ENCODE results near the gene ATG9A.

Gene ATG9A

DNA sequence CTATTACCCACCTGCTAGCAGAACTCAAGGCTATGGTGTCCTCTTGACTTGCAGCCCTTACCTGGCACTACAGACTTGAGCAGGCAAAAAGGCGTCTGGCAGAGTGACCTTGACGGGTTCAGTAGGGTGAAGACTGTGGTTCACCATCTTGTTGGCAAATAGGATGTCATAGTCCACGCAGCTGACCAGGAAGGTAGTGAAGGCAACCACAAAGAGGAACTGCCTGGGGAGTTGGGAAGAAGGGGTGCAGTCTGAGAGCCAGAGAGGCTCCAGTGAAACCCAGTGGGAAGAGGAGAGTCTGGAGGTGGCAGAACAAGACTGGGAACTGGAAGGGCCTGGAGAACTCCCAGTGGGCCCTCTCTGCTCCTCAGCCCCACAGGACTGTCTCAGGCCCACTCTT is 4.1 kb downstream of the ATG9A start:
- H3K27me3 ChIP-seq (ENCODE audit: control insufficient read depth, low read length): no peaks in the 10 kb centered on the region
- no peaks in the 10 kb centered on the region for H4K20me1 ChIP-seq (ENCODE audit: control insufficient read depth, insufficient read depth, low read depth, low read length)
- no peak for TF ChIP-seq EZH2phosphoT487 (IDR thresholded peaks at IDR 0.05; ENCODE audit: borderline replicate concordance, low read length)
- TF ChIP-seq, protein P1, sequence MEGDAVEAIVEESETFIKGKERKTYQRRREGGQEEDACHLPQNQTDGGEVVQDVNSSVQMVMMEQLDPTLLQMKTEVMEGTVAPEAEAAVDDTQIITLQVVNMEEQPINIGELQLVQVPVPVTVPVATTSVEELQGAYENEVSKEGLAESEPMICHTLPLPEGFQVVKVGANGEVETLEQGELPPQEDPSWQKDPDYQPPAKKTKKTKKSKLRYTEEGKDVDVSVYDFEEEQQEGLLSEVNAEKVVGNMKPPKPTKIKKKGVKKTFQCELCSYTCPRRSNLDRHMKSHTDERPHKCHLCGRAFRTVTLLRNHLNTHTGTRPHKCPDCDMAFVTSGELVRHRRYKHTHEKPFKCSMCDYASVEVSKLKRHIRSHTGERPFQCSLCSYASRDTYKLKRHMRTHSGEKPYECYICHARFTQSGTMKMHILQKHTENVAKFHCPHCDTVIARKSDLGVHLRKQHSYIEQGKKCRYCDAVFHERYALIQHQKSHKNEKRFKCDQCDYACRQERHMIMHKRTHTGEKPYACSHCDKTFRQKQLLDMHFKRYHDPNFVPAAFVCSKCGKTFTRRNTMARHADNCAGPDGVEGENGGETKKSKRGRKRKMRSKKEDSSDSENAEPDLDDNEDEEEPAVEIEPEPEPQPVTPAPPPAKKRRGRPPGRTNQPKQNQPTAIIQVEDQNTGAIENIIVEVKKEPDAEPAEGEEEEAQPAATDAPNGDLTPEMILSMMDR (IDR thresholded peaks at IDR 0.05; ENCODE audit: low read depth, low read length, poor library complexity, severe bottlenecking): no peak
- no peaks in the 10 kb centered on the region for H3F3A ChIP-seq (ENCODE audit: control insufficient read depth, insufficient read depth)
- peaks cover 12% of the 10 kb centered on the region for H3K4me1 ChIP-seq (ENCODE audit: control insufficient read depth, low read length)
- no peaks in the 10 kb centered on the region for H3K9me2 ChIP-seq (replicated peaks; ENCODE audit: control insufficient read depth, low read length)
- no peak overlapping the region for H3K4me2 ChIP-seq (ENCODE audit: low read length)
- H3K4me3 ChIP-seq (ENCODE audit: low read length): no peak overlapping the region
- H3K36me3 ChIP-seq (ENCODE audit: control insufficient read depth, low read length): peaks cover 68% of the 10 kb centered on the region
- H3K9me3 ChIP-seq (ENCODE audit: control insufficient read depth, insufficient read depth, low read length): no peaks in the 10 kb centered on the region
- no peak overlapping the region for H3K27ac ChIP-seq (ENCODE audit: low read depth, low read length)
- peaks cover 29% of the 10 kb centered on the region for H3K79me2 ChIP-seq (ENCODE audit: control insufficient read depth, low read length)

DNA sequence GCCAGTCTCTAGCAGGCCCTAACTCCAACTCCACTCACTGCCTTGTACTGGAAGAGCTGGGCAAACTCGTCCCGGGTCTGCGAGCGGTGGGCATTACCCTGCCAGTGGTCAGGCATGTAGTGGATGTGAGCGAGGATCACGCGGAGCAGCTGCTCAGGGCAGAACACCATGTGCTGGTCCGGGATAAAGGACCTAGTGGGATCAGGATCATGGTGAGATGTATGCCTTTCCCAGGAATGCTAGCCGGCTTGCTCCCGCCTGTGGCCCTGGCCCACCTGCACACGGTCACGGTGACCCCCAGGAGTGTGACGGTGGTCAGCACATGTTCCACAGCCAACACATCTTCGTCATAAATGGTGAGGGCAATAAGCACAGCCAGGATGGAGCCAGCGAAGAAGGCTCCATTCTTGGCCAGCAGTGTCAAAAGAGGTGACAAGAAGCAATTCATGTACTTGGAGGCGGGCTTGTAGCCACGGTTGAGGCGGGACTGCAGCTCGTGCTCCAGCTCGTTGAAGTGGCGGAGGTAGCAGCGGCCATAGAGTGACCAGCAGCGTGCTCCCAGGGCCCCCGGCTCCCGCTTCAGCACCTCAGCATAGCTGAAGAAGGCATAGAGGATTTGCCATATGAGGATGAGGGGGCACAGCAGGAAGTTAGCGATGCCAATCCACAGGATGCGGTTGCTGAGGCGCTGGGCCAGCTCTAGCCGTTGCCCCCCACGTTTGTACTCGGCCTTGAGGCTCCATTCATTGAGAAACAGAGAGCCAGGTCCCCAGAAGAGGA is 5.4 kb downstream of the ATG9A start:
- Histone ChIP-seq H3K27ac (ENCODE audit: low read depth, low read length) (no peak overlapping the region), H3K9me3 (ENCODE audit: control insufficient read depth, insufficient read depth, low read length) (no peaks in the 10 kb centered on the region), H3F3A (ENCODE audit: control insufficient read depth, insufficient read depth) (no peaks in the 10 kb centered on the region), H3K4me3 (ENCODE audit: low read length) (no peak overlapping the region), H4K20me1 (ENCODE audit: control insufficient read depth, insufficient read depth, low read depth, low read length) (no peaks in the 10 kb centered on the region), H3K27me3 (ENCODE audit: control insufficient read depth, low read length) (no peaks in the 10 kb centered on the region), H3K4me1 (ENCODE audit: control insufficient read depth, low read length) (peaks cover 16% of the 10 kb centered on the region), H3K4me2 (ENCODE audit: low read length) (no peak overlapping the region), H3K79me2 (ENCODE audit: control insufficient read depth, low read length) (peaks cover 21% of the 10 kb centered on the region), H3K36me3 (ENCODE audit: control insufficient read depth, low read length) (peaks cover 78% of the 10 kb centered on the region), H3K9me2 (replicated peaks; ENCODE audit: control insufficient read depth, low read length) (no peaks in the 10 kb centered on the region)
- TF ChIP-seq, protein P1 (IDR thresholded peaks at IDR 0.05; ENCODE audit: low read depth, low read length, poor library complexity, severe bottlenecking): no peak
- TF ChIP-seq EZH2phosphoT487 (IDR thresholded peaks at IDR 0.05; ENCODE audit: borderline replicate concordance, low read length): no peak

DNA sequence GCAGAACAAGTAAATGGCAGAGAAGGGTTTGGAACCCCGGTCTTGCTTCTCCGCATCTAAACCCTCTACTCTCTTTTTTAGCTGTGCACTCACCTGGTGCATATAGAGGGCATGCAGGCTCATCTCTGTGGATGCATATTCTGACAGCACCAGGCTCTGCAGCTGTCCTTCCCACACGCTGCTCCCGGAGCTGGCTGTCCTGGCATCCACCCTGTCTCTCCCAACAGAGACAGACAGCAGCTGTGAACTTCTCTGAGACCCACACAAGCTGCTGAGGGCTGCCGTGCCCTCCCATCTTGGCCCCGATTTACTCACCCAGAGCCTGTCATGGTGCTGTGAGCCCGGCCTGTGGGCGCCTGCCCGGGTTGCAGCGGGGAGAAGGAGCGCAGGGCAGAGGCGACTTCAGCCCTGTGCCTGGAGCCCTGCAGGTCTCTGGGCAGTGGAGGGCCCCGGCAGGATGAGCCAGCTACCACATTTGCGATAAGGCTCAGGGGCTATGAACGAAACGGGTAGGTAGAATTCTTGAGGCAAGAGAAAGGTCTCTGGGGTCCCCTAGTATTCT is 7.4 kb downstream of the ATG9A start:
- H3K36me3 ChIP-seq (ENCODE audit: control insufficient read depth, low read length): peaks cover 68% of the 10 kb centered on the region

More for the DNA sequence above, 7.4 kb downstream of the ATG9A start:
- Histone ChIP-seq H3K27ac (ENCODE audit: low read depth, low read length) (no peak overlapping the region), H3K9me3 (ENCODE audit: control insufficient read depth, insufficient read depth, low read length) (no peaks in the 10 kb centered on the region), H3K4me3 (ENCODE audit: low read length) (no peak overlapping the region), H4K20me1 (ENCODE audit: control insufficient read depth, insufficient read depth, low read depth, low read length) (no peaks in the 10 kb centered on the region), H3K4me1 (ENCODE audit: control insufficient read depth, low read length) (peaks cover 21% of the 10 kb centered on the region), H3K4me2 (ENCODE audit: low read length) (no peak overlapping the region), H3K27me3 (ENCODE audit: control insufficient read depth, low read length) (no peaks in the 10 kb centered on the region), H3K9me2 (replicated peaks; ENCODE audit: control insufficient read depth, low read length) (no peaks in the 10 kb centered on the region), H3K79me2 (ENCODE audit: control insufficient read depth, low read length) (peaks cover 12% of the 10 kb centered on the region), H3F3A (ENCODE audit: control insufficient read depth, insufficient read depth) (no peaks in the 10 kb centered on the region)
- TF ChIP-seq EZH2phosphoT487 (IDR thresholded peaks at IDR 0.05; ENCODE audit: borderline replicate concordance, low read length): no peak
- TF ChIP-seq, protein P1 (IDR thresholded peaks at IDR 0.05; ENCODE audit: low read depth, low read length, poor library complexity, severe bottlenecking): no peak
